Neural cell (in vitro differentiated cells): ENCODE results near the gene GNG2. TPM values are rescaled to one million over a fixed set of nuclear protein-coding genes. Genes with fewer than 3 reads are reported as not detected.

Source experiments
- H2AFZ ChIP-seq: fragments of 200-600, 300-800 bp; sonication (generic), shearing (Covaris generic); 2 replicates; pipeline ENCODE4 v1.6.0; 2014; ENCODE audit warnings: low read depth, mild to moderate bottlenecking, antibody characterized with exemption, low read length, moderate library complexity
- H3F3A ChIP-seq: fragments of 200-600 bp; shearing (Covaris generic); 2 replicates; pipeline ENCODE4 v1.6.1; 2016; ENCODE audit warnings: mild to moderate bottlenecking, moderate library complexity, mixed read lengths, antibody characterized with exemption, low read length; ENCODE audit not compliant: insufficient read depth, poor library complexity, severe bottlenecking
- H3K27ac ChIP-seq: fragments of 200-600, 300-800 bp; sonication (generic), shearing (Covaris generic); 2 replicates; pipeline ENCODE4 v1.5.1; 2014; ENCODE audit warnings: mild to moderate bottlenecking, low read length, moderate library complexity
- H3K27me3 ChIP-seq: fragments of 300-800, 200-600 bp; sonication (generic), shearing (Covaris generic); 2 replicates; pipeline ENCODE4 v1.6.0; 2014; ENCODE audit warnings: mild to moderate bottlenecking, low read depth, low read length, moderate library complexity; ENCODE audit not compliant: insufficient read depth
- H3K36me3 ChIP-seq: fragments of 300-800, 200-600 bp; sonication (generic), shearing (Covaris generic); 2 replicates; pipeline ENCODE4 v1.5.1; 2014; ENCODE audit warnings: mild to moderate bottlenecking, antibody characterized with exemption, low read length, moderate library complexity; ENCODE audit not compliant: insufficient read depth
- H3K4me2 ChIP-seq: fragments of 300-800, 200-600 bp; sonication (generic), shearing (Covaris generic); 2 replicates; pipeline ENCODE4 v1.6.0; 2014; ENCODE audit warnings: mild to moderate bottlenecking, low read length
- H3K4me3 ChIP-seq: fragments of 300-800, 200-600 bp; sonication (generic), shearing (Covaris generic); 2 replicates; pipeline ENCODE4 v1.5.1; 2014; ENCODE audit warnings: mild to moderate bottlenecking, low read length, moderate library complexity
- H3K79me2 ChIP-seq: fragments of 200-600 bp; shearing (Covaris generic); replicated peaks from 2 replicates; pipeline ENCODE4 v1.6.0; 2014; ENCODE audit warnings: mild to moderate bottlenecking, low read length, moderate library complexity; ENCODE audit not compliant: insufficient read depth
- H3K9ac ChIP-seq: fragments of 300-800, 200-600 bp; sonication (generic), shearing (Covaris generic); 2 replicates; pipeline ENCODE4 v1.6.1; 2016; ENCODE audit warnings: mild to moderate bottlenecking, low read length, mixed read lengths
- H3K9me2 ChIP-seq: fragments of 200-600 bp; shearing (Covaris generic); 2 replicates; pipeline ENCODE4 v1.6.1; 2016; ENCODE audit warnings: mild to moderate bottlenecking, low read length, mixed read lengths; ENCODE audit not compliant: insufficient read depth
- H3K9me3 ChIP-seq: fragments of 200-600, 300-800 bp; sonication (generic), shearing (Covaris generic); 2 replicates; pipeline ENCODE4 v1.6.1; 2016; ENCODE audit warnings: mild to moderate bottlenecking, mixed run types, low read length, moderate library complexity, mixed read lengths
- H4K20me1 ChIP-seq: fragments of 200-600 bp; shearing (Covaris generic); 2 replicates; pipeline ENCODE4 v1.6.1; 2016; ENCODE audit warnings: mild to moderate bottlenecking, mixed run types; ENCODE audit not compliant: insufficient read depth
- CTCF ChIP-seq: fragments of 450-650 bp; IDR thresholded peaks from 2 replicates; pipeline ENCODE4 v1.5.1; 2014; ENCODE audit warnings: antibody characterized with exemption, mild to moderate bottlenecking, moderate library complexity; ENCODE audit not compliant: poor library complexity, severe bottlenecking
- EP300 ChIP-seq: fragments of 450-650 bp; conservative IDR thresholded peaks from 2 replicates; pipeline ENCODE4 v1.6.1; 2014; ENCODE audit warnings: antibody characterized with exemption, mild to moderate bottlenecking, moderate library complexity; ENCODE audit not compliant: poor library complexity, severe bottlenecking
- EZH2 ChIP-seq: fragments of 200-600, 300-800 bp; shearing (Covaris generic), sonication (generic); IDR thresholded peaks from 2 replicates; pipeline ENCODE4 v1.6.1; 2014; ENCODE audit warnings: antibody characterized with exemption, low read length, borderline replicate concordance, mild to moderate bottlenecking; ENCODE audit not compliant: insufficient read depth, poor library complexity, severe bottlenecking
- MXI1 ChIP-seq: fragments of 450-650 bp; conservative IDR thresholded peaks from 2 replicates; pipeline ENCODE4 v1.6.1; 2014; ENCODE audit warnings: antibody characterized with exemption, mild to moderate bottlenecking; ENCODE audit not compliant: poor library complexity, severe bottlenecking
- RAD21 ChIP-seq: fragments of 450-650 bp; conservative IDR thresholded peaks from 2 replicates; pipeline ENCODE4 v1.6.1; 2014; ENCODE audit warnings: antibody characterized with exemption, mild to moderate bottlenecking, moderate library complexity
- SMC3 ChIP-seq: fragments of 450-650 bp; conservative IDR thresholded peaks from 2 replicates; pipeline ENCODE4 v1.6.1; 2014; ENCODE audit warnings: antibody characterized with exemption, mild to moderate bottlenecking, moderate library complexity; ENCODE audit not compliant: poor library complexity
- polyA plus RNA-seq: library from polyadenylated mRNA; depleted of rRNA; stranded (reverse); fragments of >200 nt; gene quantifications from 2 replicates; pipeline ENCODE4 v1.2.3, GENCODE V29; 2014

The GNG2 gene
- polyA plus RNA-seq, 1 donor from 2014 or later = 515 TPM

GRCh38 chr14:51856792-51857296, 3.6 kb upstream of the GNG2 start:
- Histone ChIP-seq H3K9me3 (no peaks in the 10 kb centered on the region), H3K9ac (no peak overlapping the region), H3F3A (no peaks in the 10 kb centered on the region), H4K20me1 (no peaks in the 10 kb centered on the region), H3K27ac (no peak overlapping the region), H3K27me3 (no peaks in the 10 kb centered on the region), H3K36me3 (no peaks in the 10 kb centered on the region), H3K4me3 (no peak overlapping the region), H3K9me2 (no peaks in the 10 kb centered on the region), H3K4me2 (no peak overlapping the region), H3K79me2 (peaks cover 11% of the 10 kb centered on the region), H2AFZ (no peak overlapping the region)
- TF ChIP-seq SMC3 (no peak), EZH2 (no peak), CTCF (no peak)

GRCh38 chr14:51859131-51859530, 1.3 kb upstream of the GNG2 start:
- H3K36me3 ChIP-seq = no peaks in the 10 kb centered on the region
- no peaks in the 10 kb centered on the region for H3K9me2 ChIP-seq
- peak overlapping the region; percentile 93 for H3K27ac ChIP-seq
- peaks cover 34% of the 10 kb centered on the region for H3K79me2 ChIP-seq
- no peak overlapping the region for H3K4me3 ChIP-seq
- TF ChIP-seq SMC3 = no peak
- TF ChIP-seq EP300 = no peak
- no peak for TF ChIP-seq RAD21
- no peak for TF ChIP-seq EZH2
- no peaks in the 10 kb centered on the region for H3K9me3 ChIP-seq
- no peaks in the 10 kb centered on the region for H4K20me1 ChIP-seq
- no peaks in the 10 kb centered on the region for H3F3A ChIP-seq
- H3K9ac ChIP-seq = peak overlapping the region; percentile 91
- no peak overlapping the region for H2AFZ ChIP-seq
- no peak overlapping the region for H3K4me2 ChIP-seq
- no peaks in the 10 kb centered on the region for H3K27me3 ChIP-seq

GRCh38 chr14:51860825-51861499, 550 bp downstream of the GNG2 start:
- peaks cover 52% of the 10 kb centered on the region for H3K79me2 ChIP-seq
- no peak for TF ChIP-seq EP300
- TF ChIP-seq MXI1 = peak; percentile 9
- peak; percentile 5 for TF ChIP-seq RAD21
- no peaks in the 10 kb centered on the region for H3K9me2 ChIP-seq
- H3K4me2 ChIP-seq = peak overlapping the region; percentile 59
- no peaks in the 10 kb centered on the region for H3K36me3 ChIP-seq
- no peaks in the 10 kb centered on the region for H3K27me3 ChIP-seq
- H3F3A ChIP-seq = no peaks in the 10 kb centered on the region
- no peaks in the 10 kb centered on the region for H3K9me3 ChIP-seq
- H3K4me3 ChIP-seq = peak overlapping the region; percentile 81
- peak overlapping the region; percentile 93 for H3K27ac ChIP-seq
- peaks cover under 1% of the 10 kb centered on the region for H4K20me1 ChIP-seq
- peak overlapping the region; percentile 91 for H3K9ac ChIP-seq
- peak overlapping the region; percentile 52 for H2AFZ ChIP-seq
